ENCODE measurements around the gene DAND5. TPM values are rescaled to one million over a fixed set of nuclear protein-coding genes. Genes with fewer than 3 reads are reported as not detected.

Gene DAND5
- total RNA-seq, 4 donors from 2014 or later = 0.56 TPM; not detected in 3

GRCh38 chr19:12933287-12934072, 35.9 kb upstream of the DAND5 start, which contains the start of gene FARSA:
FARSA (minus strand) TSS chr19:12933711; CDS start chr19:12933696, 15 bp downstream.
- peak; percentile 74 for DNase-seq (ENCODE audit: low spot score)
- TF ChIP-seq CTCF (IDR thresholded peaks at IDR 0.05) = no peak
- peak; percentile 81 for ATAC-seq (ENCODE audit: low FRiP score)

- DNase-seq (ENCODE audit: low spot score) = no peak
- TF ChIP-seq CTCF (IDR thresholded peaks at IDR 0.05) = no peak
- no peak for ATAC-seq (ENCODE audit: low FRiP score)
Observed at GRCh38 chr19:12935071-12935470, 34.3 kb upstream of the DAND5 start.

- TF ChIP-seq CTCF (IDR thresholded peaks at IDR 0.05) = no peak
- DNase-seq (ENCODE audit: low spot score) = no peak
- no peak for ATAC-seq (ENCODE audit: low FRiP score)
Observed at GRCh38 chr19:12936582-12936981, 32.8 kb upstream of the DAND5 start.

DNA sequence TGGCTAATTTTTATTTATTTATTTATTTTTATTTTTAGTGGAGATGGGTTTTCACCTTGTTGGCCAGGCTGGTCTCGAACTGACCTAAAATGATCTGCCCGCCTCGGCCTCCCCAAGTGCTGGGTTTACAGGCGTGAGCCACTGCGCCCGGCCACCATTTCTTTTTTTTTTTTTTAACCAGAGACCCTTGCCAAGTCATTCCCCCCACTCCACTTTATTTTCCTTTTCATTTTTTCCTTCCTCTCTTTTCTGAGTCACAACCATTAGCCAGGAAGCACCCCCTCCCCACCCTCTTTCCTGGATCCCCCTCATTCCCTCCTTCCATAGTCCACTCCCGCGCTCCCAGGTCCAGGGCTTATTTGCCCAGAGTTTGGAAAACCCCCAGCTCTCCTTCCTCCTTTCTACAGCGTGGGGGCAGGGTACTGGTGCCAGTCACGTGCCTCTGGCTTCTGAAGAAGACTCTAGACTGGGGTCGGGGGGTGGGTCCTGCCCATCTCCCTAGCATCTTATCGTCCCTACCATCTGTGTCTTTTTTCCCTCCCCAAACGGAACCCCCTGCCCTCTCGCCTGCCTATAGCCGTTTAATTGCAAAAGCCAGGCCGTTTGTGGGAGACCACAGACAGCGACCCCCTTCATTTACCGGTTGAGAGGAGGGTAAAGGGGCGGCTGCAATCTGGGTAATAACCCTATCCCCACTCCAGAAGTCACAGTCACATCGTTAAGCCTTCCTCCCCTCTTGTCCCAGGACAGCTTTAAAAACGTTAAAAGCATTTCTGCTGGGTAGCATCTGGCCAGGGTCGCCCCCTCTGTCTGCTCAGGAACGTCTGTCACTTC, 32.1 kb upstream of the DAND5 start:
- TF ChIP-seq CTCF (IDR thresholded peaks at IDR 0.05) = no peak
- no peak for DNase-seq (ENCODE audit: low spot score)
- ATAC-seq (ENCODE audit: low FRiP score) = no peak

DNA sequence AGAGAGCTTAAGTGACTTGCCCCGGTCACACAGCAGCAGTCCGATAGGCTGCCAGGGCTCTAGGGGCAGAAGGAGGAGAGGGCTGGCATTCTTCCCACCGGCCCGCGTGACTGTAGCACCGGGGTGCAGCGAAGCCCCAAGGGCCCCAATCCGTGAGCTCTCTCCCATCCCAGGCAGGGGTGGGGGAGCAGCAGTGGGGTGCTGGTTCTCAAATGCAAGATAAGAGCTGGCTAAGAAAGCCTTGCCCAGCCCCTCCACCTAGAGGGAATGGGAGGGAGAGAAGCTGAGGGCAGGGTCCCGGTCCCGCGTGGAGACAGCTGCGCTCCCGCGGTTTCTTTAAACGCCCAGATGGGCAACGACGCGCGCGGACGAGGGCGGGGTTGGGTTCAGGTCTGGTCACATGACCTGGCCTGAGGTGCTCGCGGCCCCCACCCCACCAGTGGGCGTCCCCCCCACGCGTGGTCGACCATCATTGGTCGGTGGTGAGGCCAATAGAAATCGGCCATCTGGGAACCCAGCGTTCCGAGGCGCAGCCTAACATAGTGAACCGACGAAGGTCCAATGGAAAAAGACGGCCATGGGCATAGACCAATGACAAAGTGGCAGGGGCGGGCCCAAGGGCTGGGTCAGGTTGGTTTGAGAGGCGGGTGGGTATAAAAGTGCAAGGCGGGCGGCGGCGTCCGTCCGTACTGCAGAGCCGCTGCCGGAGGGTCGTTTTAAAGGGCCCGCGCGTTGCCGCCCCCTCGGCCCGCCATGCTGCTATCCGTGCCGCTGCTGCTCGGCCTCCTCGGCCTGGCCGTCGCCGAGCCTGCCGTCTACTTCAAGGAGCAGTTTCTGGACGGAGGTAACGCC, 31.2 kb upstream of the DAND5 start, which contains the start of gene CALR:
Gene CALR, plus strand, starts transcription at position 683 of the 852 bp plus-strand sequence. Its CDS starts 71 bp downstream, at position 754.
- TF ChIP-seq CTCF (IDR thresholded peaks at IDR 0.05) = no peak
- DNase-seq (ENCODE audit: low spot score) = peak; percentile 97
- peak; percentile 94 for ATAC-seq (ENCODE audit: low FRiP score)

- DNase-seq (ENCODE audit: low spot score) (no peak), ATAC-seq (ENCODE audit: low FRiP score) (peak; percentile 7)
- TF ChIP-seq CTCF (IDR thresholded peaks at IDR 0.05) = no peak
Observed at GRCh38 chr19:12938779-12939601, 30.4 kb upstream of the DAND5 start.
